ENCODE data around the gene PDZD2.

The PDZD2 gene

GRCh38 chr5:31984691-31985090, 345.8 kb downstream of the PDZD2 start:
- TF ChIP-seq CTCF (IDR thresholded peaks at IDR 0.05; ENCODE audit: low read depth, low read length), result no peak
- TF ChIP-seq EZH2phosphoT487 (IDR thresholded peaks at IDR 0.05; ENCODE audit: low read depth), result no peak
- no peak overlapping the region for H3K4me3 ChIP-seq (ENCODE audit: low read length)
- no peak overlapping the region for H3K4me2 ChIP-seq (ENCODE audit: low read length)
- no peak overlapping the region for H3K27ac ChIP-seq (ENCODE audit: low read length)
- no peaks in the 10 kb centered on the region; the same call in 1 of the 2 replicates for H3K27me3 ChIP-seq (ENCODE audit: low read depth, low read length)
- no peaks in the 10 kb centered on the region for H3K79me2 ChIP-seq (ENCODE audit: low read length)
- no peaks in the 10 kb centered on the region for H3K9me3 ChIP-seq (ENCODE audit: insufficient read depth, low read length)
- H2AFZ ChIP-seq (ENCODE audit: low read depth, low read length), result no peak overlapping the region
- no peak overlapping the region for H3K9ac ChIP-seq (ENCODE audit: low read length)
- no peaks in the 10 kb centered on the region for H3K36me3 ChIP-seq (replicated peaks; ENCODE audit: low read depth, low read length)
- H3K4me1 ChIP-seq (ENCODE audit: low read length), result no peaks in the 10 kb centered on the region
- no peaks in the 10 kb centered on the region for H4K20me1 ChIP-seq (ENCODE audit: insufficient read depth, low read length)

DNA sequence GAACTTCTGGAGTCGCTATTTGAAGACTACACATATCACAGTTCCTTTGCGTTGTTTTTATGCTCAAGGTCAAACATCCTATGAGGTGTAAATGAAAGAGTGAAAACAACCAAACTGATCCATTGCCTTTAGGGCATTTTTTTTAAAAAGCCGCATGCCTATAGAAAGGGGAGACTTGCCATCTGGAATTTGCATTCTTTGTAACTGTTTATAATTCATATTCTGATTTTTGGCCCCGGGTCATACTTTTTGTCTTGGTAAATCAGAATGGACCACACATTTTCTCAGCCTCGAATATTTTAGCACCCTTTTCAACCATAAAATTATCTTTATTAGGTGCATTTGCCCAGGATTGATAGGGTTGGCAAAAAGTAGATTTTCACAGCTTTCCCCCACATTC, 347.2 kb downstream of the PDZD2 start:
- H3K4me2 ChIP-seq (ENCODE audit: low read length), result no peak overlapping the region
- no peaks in the 10 kb centered on the region for H3K9me3 ChIP-seq (ENCODE audit: insufficient read depth, low read length)
- no peak overlapping the region for H3K4me3 ChIP-seq (ENCODE audit: low read length)
- no peak overlapping the region for H2AFZ ChIP-seq (ENCODE audit: low read depth, low read length)
- no peaks in the 10 kb centered on the region for H3K79me2 ChIP-seq (ENCODE audit: low read length)
- no peak overlapping the region for H3K27ac ChIP-seq (ENCODE audit: low read length)
- TF ChIP-seq EZH2phosphoT487 (IDR thresholded peaks at IDR 0.05; ENCODE audit: low read depth) (no peak), CTCF (IDR thresholded peaks at IDR 0.05; ENCODE audit: low read depth, low read length) (no peak)
- no peaks in the 10 kb centered on the region for H4K20me1 ChIP-seq (ENCODE audit: insufficient read depth, low read length)
- no peaks in the 10 kb centered on the region; the same call in 1 of the 2 replicates for H3K27me3 ChIP-seq (ENCODE audit: low read depth, low read length)
- no peaks in the 10 kb centered on the region for H3K4me1 ChIP-seq (ENCODE audit: low read length)
- no peak overlapping the region for H3K9ac ChIP-seq (ENCODE audit: low read length)
- no peaks in the 10 kb centered on the region for H3K36me3 ChIP-seq (replicated peaks; ENCODE audit: low read depth, low read length)

DNA sequence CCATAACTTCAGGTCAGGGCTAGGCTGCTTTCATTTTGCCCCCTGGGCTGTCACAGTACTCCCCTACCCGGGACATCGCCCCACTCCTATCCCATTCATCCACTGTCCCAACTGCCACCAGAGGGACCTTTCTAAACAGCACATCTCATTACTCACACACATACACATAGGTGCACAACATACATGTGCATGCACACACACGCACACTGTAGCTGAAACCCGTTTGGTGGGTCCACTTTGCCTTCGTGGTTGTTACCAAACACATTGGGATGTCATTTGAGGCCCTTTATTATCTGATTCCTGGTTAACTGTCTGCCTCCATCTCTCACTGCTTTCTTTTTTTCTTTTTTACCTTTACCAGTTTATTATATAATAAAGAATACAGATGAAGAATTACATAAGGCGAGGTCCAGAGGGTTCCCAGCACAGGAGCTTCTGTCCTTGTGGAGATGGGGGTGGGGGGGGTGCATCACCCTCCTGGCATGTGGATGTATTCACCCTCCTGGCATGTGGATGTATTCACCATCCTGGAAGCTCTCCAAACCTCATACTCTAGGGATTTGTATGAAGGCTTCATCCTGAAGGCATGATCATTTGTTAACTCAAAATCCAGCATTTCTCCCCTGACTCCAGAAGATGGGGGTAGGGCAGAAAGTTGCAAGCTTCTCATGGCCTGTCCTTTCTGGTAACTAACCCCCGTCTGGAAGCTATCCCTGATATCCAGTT, 349.2 kb downstream of the PDZD2 start:
- Histone ChIP-seq H3K9ac (ENCODE audit: low read length) (no peak overlapping the region), H3K4me2 (ENCODE audit: low read length) (no peak overlapping the region), H4K20me1 (ENCODE audit: insufficient read depth, low read length) (no peaks in the 10 kb centered on the region), H3K79me2 (ENCODE audit: low read length) (no peaks in the 10 kb centered on the region), H2AFZ (ENCODE audit: low read depth, low read length) (no peak overlapping the region), H3K4me3 (ENCODE audit: low read length) (no peak overlapping the region), H3K27ac (ENCODE audit: low read length) (no peak overlapping the region), H3K9me3 (ENCODE audit: insufficient read depth, low read length) (no peaks in the 10 kb centered on the region), H3K36me3 (replicated peaks; ENCODE audit: low read depth, low read length) (no peaks in the 10 kb centered on the region), H3K4me1 (ENCODE audit: low read length) (peaks cover 2% of the 10 kb centered on the region), H3K27me3 (ENCODE audit: low read depth, low read length) (no peaks in the 10 kb centered on the region; the same call in 1 of the 2 replicates)
- TF ChIP-seq CTCF (IDR thresholded peaks at IDR 0.05; ENCODE audit: low read depth, low read length) (no peak), EZH2phosphoT487 (IDR thresholded peaks at IDR 0.05; ENCODE audit: low read depth) (no peak)

DNA sequence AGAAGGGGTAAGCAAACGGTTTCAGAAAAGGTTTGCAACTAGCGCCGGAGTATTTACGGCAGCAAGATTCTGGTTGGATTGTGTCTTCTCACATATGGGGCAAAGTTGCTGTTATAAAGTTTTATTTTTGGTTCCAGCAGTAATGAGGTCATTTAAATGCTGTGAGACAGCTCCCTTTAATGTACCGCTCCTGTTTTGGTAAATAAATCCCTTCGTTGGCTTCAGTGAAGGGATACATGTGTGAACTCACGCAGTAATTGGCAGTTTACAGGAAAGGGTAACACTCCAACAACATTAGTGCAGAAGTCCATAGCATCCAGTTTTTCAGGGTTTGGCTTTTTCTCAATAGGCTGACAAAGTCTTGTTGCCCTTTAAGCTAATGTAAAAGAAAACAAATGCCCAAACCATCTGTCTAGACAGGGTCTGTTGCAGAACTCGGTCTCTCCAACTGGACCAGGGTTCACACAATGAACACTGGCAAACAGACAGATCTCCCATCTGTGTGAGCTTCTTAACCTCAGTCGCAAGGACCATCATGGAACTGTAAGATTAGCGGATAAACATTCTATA, 351.2 kb downstream of the PDZD2 start:
- no peaks in the 10 kb centered on the region for H3K9me3 ChIP-seq (ENCODE audit: insufficient read depth, low read length)
- TF ChIP-seq CTCF (IDR thresholded peaks at IDR 0.05; ENCODE audit: low read depth, low read length) (no peak), EZH2phosphoT487 (IDR thresholded peaks at IDR 0.05; ENCODE audit: low read depth) (no peak)
- no peak overlapping the region for H3K4me3 ChIP-seq (ENCODE audit: low read length)
- no peak overlapping the region for H2AFZ ChIP-seq (ENCODE audit: low read depth, low read length)
- no peak overlapping the region for H3K4me2 ChIP-seq (ENCODE audit: low read length)
- no peaks in the 10 kb centered on the region for H4K20me1 ChIP-seq (ENCODE audit: insufficient read depth, low read length)
- H3K27ac ChIP-seq (ENCODE audit: low read length), result no peak overlapping the region
- no peaks in the 10 kb centered on the region for H3K36me3 ChIP-seq (replicated peaks; ENCODE audit: low read depth, low read length)
- H3K4me1 ChIP-seq (ENCODE audit: low read length), result peaks cover 13% of the 10 kb centered on the region
- no peaks in the 10 kb centered on the region; the same call in 1 of the 2 replicates for H3K27me3 ChIP-seq (ENCODE audit: low read depth, low read length)
- no peaks in the 10 kb centered on the region for H3K79me2 ChIP-seq (ENCODE audit: low read length)
- H3K9ac ChIP-seq (ENCODE audit: low read length), result no peak overlapping the region

All from OCI-LY3 (cell line).